DND-41 (cell line): ENCODE data around the gene PMFBP1.

Source experiments
- ATAC-seq: fragments of 200-7000 bp; cut with Tn5 transposase; 3 replicates; pipeline ENCODE4 v1.9.1; 2021; ENCODE audit warnings: low read depth; ENCODE audit not compliant: insufficient read depth
- DNase-seq: peaks from one replicate; pipeline ENCODE4 v3.0.0-alpha.2; 2020
- H2AFZ ChIP-seq: 2 replicates; pipeline ENCODE4 v1.6.0; 2012; ENCODE audit warnings: low read depth, low read length
- H3K27ac ChIP-seq: 2 replicates; pipeline ENCODE4 v1.5.1; 2012; ENCODE audit warnings: low read length, inconsistent platforms
- H3K27me3 ChIP-seq: fragments of 200-600 bp; sonication (generic); 2 replicates; pipeline ENCODE4 v1.6.0; 2012; ENCODE audit warnings: low read length, mild to moderate bottlenecking, inconsistent platforms; ENCODE audit not compliant: insufficient read depth, poor library complexity
- H3K36me3 ChIP-seq: 2 replicates; pipeline ENCODE4 v1.5.1; 2012; ENCODE audit warnings: low read length, inconsistent platforms; ENCODE audit not compliant: insufficient read depth
- H3K4me1 ChIP-seq: 2 replicates; pipeline ENCODE4 v1.5.1; 2012; ENCODE audit warnings: mild to moderate bottlenecking, low read length; ENCODE audit not compliant: insufficient read depth
- H3K4me2 ChIP-seq: 2 replicates; pipeline ENCODE4 v1.6.0; 2012; ENCODE audit warnings: mild to moderate bottlenecking, moderate library complexity, low read length, inconsistent platforms; ENCODE audit not compliant: insufficient read depth
- H3K4me3 ChIP-seq, 2 experiments: fragments of 200-600 bp in 1 of 2; shearing (Covaris generic) in 1 of 2; 2 replicates each; pipeline ENCODE4 v1.5.1; 2012 to 2016; ENCODE audit warnings: inconsistent platforms in 2 of 2, low read length in 2 of 2, mild to moderate bottlenecking in 2 of 2, low read depth in 1 of 2, moderate library complexity in 1 of 2
- H3K79me2 ChIP-seq: 2 replicates; pipeline ENCODE4 v1.6.0; 2012; ENCODE audit warnings: low read length, inconsistent platforms; ENCODE audit not compliant: insufficient read depth
- H3K9ac ChIP-seq: 2 replicates; pipeline ENCODE4 v1.6.0; 2012; ENCODE audit warnings: low read depth, mild to moderate bottlenecking, inconsistent platforms, low read length, moderate library complexity
- H3K9me3 ChIP-seq: 2 replicates; pipeline ENCODE4 v1.5.1; 2012; ENCODE audit warnings: low read length, moderate library complexity, mild to moderate bottlenecking, inconsistent platforms; ENCODE audit not compliant: insufficient read depth, severe bottlenecking
- H4K20me1 ChIP-seq: 2 replicates; pipeline ENCODE4 v1.6.0; 2012; ENCODE audit warnings: low read length; ENCODE audit not compliant: insufficient read depth
- CTCF ChIP-seq: IDR thresholded peaks from 2 replicates; pipeline ENCODE4 v1.5.1; 2012; ENCODE audit warnings: borderline replicate concordance, low read length, moderate library complexity, mild to moderate bottlenecking; ENCODE audit not compliant: poor library complexity, severe bottlenecking; ENCODE audit errors: extremely low read depth
- EZH2 ChIP-seq: IDR thresholded peaks from 3 replicates; pipeline ENCODE4 v1.6.1; 2012; ENCODE audit warnings: borderline replicate concordance, low read depth, mild to moderate bottlenecking, moderate library complexity, low read length, inconsistent platforms; ENCODE audit not compliant: severe bottlenecking

Gene PMFBP1

GRCh38 chr16:72105978-72106377 lies 66.0 kb downstream of the PMFBP1 start:
- no peak for DNase-seq
- Histone ChIP-seq H3K9me3 (no peaks in the 10 kb centered on the region), H3K79me2 (no peaks in the 10 kb centered on the region), H3K27me3 (no peaks in the 10 kb centered on the region), H3K36me3 (peaks cover 97% of the 10 kb centered on the region), H4K20me1 (peaks cover 3% of the 10 kb centered on the region; the same call in 1 of the 2 replicates), H3K9ac (no peak overlapping the region), H3K27ac (no peak overlapping the region), H3K4me3 (no peak overlapping the region), H2AFZ (no peak overlapping the region), H3K4me2 (no peak overlapping the region), H3K4me1 (no peaks in the 10 kb centered on the region)
- no peak for ATAC-seq
- TF ChIP-seq EZH2 (no peak), CTCF (no peak)

GRCh38 chr16:72104905-72105304 lies 67.0 kb downstream of the PMFBP1 start:
- H3K4me1 ChIP-seq, result no peaks in the 10 kb centered on the region
- DNase-seq (no peak), ATAC-seq (no peak)
- H3K4me3 ChIP-seq, result no peak overlapping the region
- H3K4me2 ChIP-seq, result no peak overlapping the region
- H3K9me3 ChIP-seq, result no peaks in the 10 kb centered on the region
- no peak overlapping the region for H2AFZ ChIP-seq
- no peak overlapping the region for H3K27ac ChIP-seq
- peaks cover 97% of the 10 kb centered on the region for H3K36me3 ChIP-seq
- no peaks in the 10 kb centered on the region for H3K27me3 ChIP-seq
- peaks cover 5% of the 10 kb centered on the region; the same call in 1 of the 2 replicates for H4K20me1 ChIP-seq
- H3K79me2 ChIP-seq, result no peaks in the 10 kb centered on the region
- TF ChIP-seq CTCF, result no peak
- no peak for TF ChIP-seq EZH2
- no peak overlapping the region for H3K9ac ChIP-seq

GRCh38 chr16:72101195-72101594 lies 70.8 kb downstream of the PMFBP1 start:
- Histone ChIP-seq H4K20me1 (peaks cover 12% of the 10 kb centered on the region; the same call in 1 of the 2 replicates), H3K4me2 (no peak overlapping the region), H2AFZ (no peak overlapping the region), H3K79me2 (peaks cover 9% of the 10 kb centered on the region), H3K27ac (no peak overlapping the region), H3K9me3 (no peaks in the 10 kb centered on the region), H3K27me3 (no peaks in the 10 kb centered on the region), H3K36me3 (peaks cover 99% of the 10 kb centered on the region), H3K4me1 (peaks cover 5% of the 10 kb centered on the region; the same call in 1 of the 2 replicates), H3K9ac (no peak overlapping the region), H3K4me3 (no peak overlapping the region)
- DNase-seq, result no peak
- ATAC-seq, result no peak
- TF ChIP-seq EZH2 (no peak), CTCF (no peak)

GRCh38 chr16:72099377-72099818 lies 72.6 kb downstream of the PMFBP1 start:
- H3K79me2 ChIP-seq, result peaks cover 27% of the 10 kb centered on the region
- peak; percentile 64 for DNase-seq
- H3K9me3 ChIP-seq, result no peaks in the 10 kb centered on the region
- peak; percentile 97 for ATAC-seq
- H3K36me3 ChIP-seq, result peaks cover 86% of the 10 kb centered on the region
- H3K27ac ChIP-seq, result no peak overlapping the region
- H3K27me3 ChIP-seq, result no peaks in the 10 kb centered on the region
- peak; percentile 77 for TF ChIP-seq CTCF
- TF ChIP-seq EZH2, result no peak
- peaks cover 23% of the 10 kb centered on the region for H3K4me1 ChIP-seq
- no peak overlapping the region for H3K4me3 ChIP-seq
- no peak overlapping the region for H3K9ac ChIP-seq
- no peak overlapping the region for H2AFZ ChIP-seq
- peaks cover 10% of the 10 kb centered on the region; the same call in 1 of the 2 replicates for H4K20me1 ChIP-seq
- H3K4me2 ChIP-seq, result no peak overlapping the region
